Fibroblast of mammary gland (primary cell): Measurements from ENCODE around the gene CD96.

Source experiments
- DNase-seq: peaks from one replicate; pipeline ENCODE4 v3.0.0-alpha.2; 2010; ENCODE audit warnings: low read depth
- H3K4me3 ChIP-seq: 2 replicates; pipeline ENCODE4 v1.5.1; 2011; ENCODE audit warnings: low read depth, mild to moderate bottlenecking, low read length, moderate library complexity; ENCODE audit not compliant: control insufficient read depth
- CTCF ChIP-seq: conservative IDR thresholded peaks from 2 replicates; pipeline ENCODE4 v1.5.1; 2011; ENCODE audit warnings: low read depth, low read length, inconsistent platforms; ENCODE audit not compliant: control insufficient read depth, insufficient read depth

CD96 gene

GRCh38 chr3:111688190-111688800 is 146.3 kb downstream of the CD96 start:
- no peak for TF ChIP-seq CTCF
- no peak overlapping the region for H3K4me3 ChIP-seq
- DNase-seq, result no peak

GRCh38 chr3:111690242-111690641 is 148.2 kb downstream of the CD96 start:
- no peak for TF ChIP-seq CTCF
- DNase-seq, result peak; percentile 20
- no peak overlapping the region for H3K4me3 ChIP-seq

- peak; percentile 52 for TF ChIP-seq CTCF
- DNase-seq, result peak; percentile 66
- H3K4me3 ChIP-seq, result no peak overlapping the region
These were observed 149.4 kb downstream of the CD96 start for GRCh38 chr3:111691293-111691909.

- no peak for DNase-seq
- no peak overlapping the region for H3K4me3 ChIP-seq
- no peak for TF ChIP-seq CTCF
These were observed 150.9 kb downstream of the CD96 start for GRCh38 chr3:111692593-111693552.

GRCh38 chr3:111694471-111694870 is 152.5 kb downstream of the CD96 start:
- TF ChIP-seq CTCF, result no peak
- H3K4me3 ChIP-seq, result no peak overlapping the region
- DNase-seq, result no peak

GRCh38 chr3:111695636-111696117 is 153.7 kb downstream of the CD96 start:
- H3K4me3 ChIP-seq, result no peak overlapping the region
- TF ChIP-seq CTCF, result no peak
- peak; percentile 79 for DNase-seq
